ENCODE results near the gene CFL2. TPM values are rescaled to one million over a fixed set of nuclear protein-coding genes. Genes with fewer than 3 reads are reported as not detected.

Gene CFL2
- total RNA-seq, 1 donor from 2014 or later = 61.1 TPM

GRCh38 chr14:34676516-34677211 lies 37.7 kb downstream of the CFL2 start:
- no peak for DNase-seq (ENCODE audit: low read depth, low spot score)

- no peak for DNase-seq (ENCODE audit: low read depth, low spot score)
Observed at GRCh38 chr14:34673702-34674101, 40.7 kb downstream of the CFL2 start.

- no peak for DNase-seq (ENCODE audit: low read depth, low spot score)
Observed at GRCh38 chr14:34671716-34672115, 42.7 kb downstream of the CFL2 start.

- no peak for DNase-seq (ENCODE audit: low read depth, low spot score)
Observed at GRCh38 chr14:34668111-34668510, 46.3 kb downstream of the CFL2 start.

GRCh38 chr14:34667007-34667406 lies 47.4 kb downstream of the CFL2 start:
- no peak for DNase-seq (ENCODE audit: low read depth, low spot score)

GRCh38 chr14:34665785-34666435 lies 48.5 kb downstream of the CFL2 start:
- peak; percentile 87 for DNase-seq (ENCODE audit: low read depth, low spot score)

GRCh38 chr14:34662561-34663088 lies 51.8 kb downstream of the CFL2 start:
- DNase-seq (ENCODE audit: low read depth, low spot score) = no peak

- no peak for DNase-seq (ENCODE audit: low read depth, low spot score)
Observed at GRCh38 chr14:34660796-34661195, 53.6 kb downstream of the CFL2 start.

Other genes starting within 250 kb of the CFL2 start
- 32.9 and 42.8 TPM in 2 replicates for gene EAPP, start 174.9 kb downstream of the CFL2 start, total RNA-seq
- 96.3 and 124 TPM in 2 replicates for gene SNX6, start 84.4 kb downstream of the CFL2 start, total RNA-seq
- 51.5 and 68.9 TPM in 2 replicates for gene BAZ1A, start 160.8 kb upstream of the CFL2 start, total RNA-seq

All from pulmonary artery endothelial cell (primary cell).